Activated naive CD8-positive, alpha-beta T cell (primary cell): ENCODE results near the gene SMAD5.

Source experiments
- H3K27ac Mint-ChIP-seq: one replicate; pipeline ENCODE4 v1.8.0; 2021; ENCODE audit warnings: mixed read lengths
- H3K27me3 Mint-ChIP-seq: one replicate; pipeline ENCODE4 v1.8.0; 2021; ENCODE audit warnings: mixed read lengths
- H3K36me3 Mint-ChIP-seq: one replicate; pipeline ENCODE4 v1.8.0; 2021; ENCODE audit warnings: mixed read lengths
- H3K4me1 Mint-ChIP-seq: one replicate; pipeline ENCODE4 v1.8.0; 2021; ENCODE audit warnings: low read depth, mixed read lengths
- H3K4me3 Mint-ChIP-seq: one replicate; pipeline ENCODE4 v1.8.0; 2021; ENCODE audit warnings: mild to moderate bottlenecking, mixed read lengths
- H3K9me3 Mint-ChIP-seq: one replicate; pipeline ENCODE4 v1.8.0; 2021; ENCODE audit warnings: low read depth, mixed read lengths

The SMAD5 gene

GRCh38 chr5:136157514-136157913 lies 24.9 kb downstream of the SMAD5 start:
- H3K36me3 Mint-ChIP-seq: peaks cover 4% of the 10 kb centered on the region
- H3K27me3 Mint-ChIP-seq: no peaks in the 10 kb centered on the region
- no peaks in the 10 kb centered on the region for H3K4me1 Mint-ChIP-seq
- no peak overlapping the region for H3K27ac Mint-ChIP-seq
- H3K4me3 Mint-ChIP-seq: no peak overlapping the region
- no peaks in the 10 kb centered on the region for H3K9me3 Mint-ChIP-seq

DNA sequence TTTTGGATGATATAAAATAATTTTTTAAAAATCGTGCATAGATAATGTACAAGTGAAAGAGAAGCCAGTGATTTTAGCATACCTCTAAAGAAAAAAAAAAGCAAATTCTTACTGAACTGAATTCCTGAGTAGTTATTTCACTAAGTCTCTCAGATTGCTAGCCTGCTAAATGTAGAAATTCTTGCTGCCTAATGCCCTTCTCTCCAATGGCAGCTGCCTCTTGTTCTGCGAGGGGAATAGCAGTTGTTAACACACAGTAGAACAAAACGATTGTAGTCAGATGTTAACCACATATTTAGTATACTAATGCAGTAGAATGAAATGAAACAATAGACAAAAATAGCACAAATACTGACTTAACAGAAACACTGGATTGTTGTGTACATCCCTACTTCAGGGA lies 26.8 kb downstream of the SMAD5 start:
- H3K27me3 Mint-ChIP-seq: no peaks in the 10 kb centered on the region
- no peaks in the 10 kb centered on the region for H3K4me1 Mint-ChIP-seq
- H3K36me3 Mint-ChIP-seq: peaks cover 4% of the 10 kb centered on the region
- H3K27ac Mint-ChIP-seq: no peak overlapping the region
- no peak overlapping the region for H3K4me3 Mint-ChIP-seq
- no peaks in the 10 kb centered on the region for H3K9me3 Mint-ChIP-seq

GRCh38 chr5:136162008-136162407 lies 29.4 kb downstream of the SMAD5 start:
- H3K27me3 Mint-ChIP-seq: no peaks in the 10 kb centered on the region
- H3K4me1 Mint-ChIP-seq: no peaks in the 10 kb centered on the region
- H3K27ac Mint-ChIP-seq: no peak overlapping the region
- H3K4me3 Mint-ChIP-seq: no peak overlapping the region
- no peaks in the 10 kb centered on the region for H3K36me3 Mint-ChIP-seq
- H3K9me3 Mint-ChIP-seq: no peaks in the 10 kb centered on the region

GRCh38 chr5:136164226-136164625 lies 31.6 kb downstream of the SMAD5 start:
- Mint-ChIP-seq H3K27me3 (no peaks in the 10 kb centered on the region), H3K4me1 (no peaks in the 10 kb centered on the region), H3K9me3 (no peaks in the 10 kb centered on the region), H3K4me3 (no peak overlapping the region), H3K36me3 (no peaks in the 10 kb centered on the region), H3K27ac (no peak overlapping the region)

DNA sequence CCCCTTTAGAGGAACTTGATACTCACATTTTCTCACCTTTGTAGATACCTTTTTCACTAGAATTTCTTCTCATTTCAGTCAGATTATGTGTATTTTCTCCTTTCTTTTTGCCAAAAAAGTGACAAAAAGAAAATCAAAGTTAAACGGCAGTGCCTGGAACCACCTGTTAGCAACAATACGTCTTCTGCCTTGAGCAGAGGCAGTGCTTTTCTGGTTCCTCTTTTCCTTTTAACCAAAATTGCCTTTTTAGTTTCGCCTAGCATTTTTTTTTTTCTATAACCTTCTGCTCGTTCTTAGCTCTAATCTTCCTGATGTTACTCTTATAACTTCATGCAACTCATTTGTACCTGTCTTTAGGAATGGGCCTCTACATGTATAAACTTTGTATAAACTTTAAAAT lies 34.3 kb downstream of the SMAD5 start:
- no peaks in the 10 kb centered on the region for H3K27me3 Mint-ChIP-seq
- H3K27ac Mint-ChIP-seq: no peak overlapping the region
- H3K4me1 Mint-ChIP-seq: no peaks in the 10 kb centered on the region
- H3K9me3 Mint-ChIP-seq: no peaks in the 10 kb centered on the region
- no peak overlapping the region for H3K4me3 Mint-ChIP-seq
- H3K36me3 Mint-ChIP-seq: no peaks in the 10 kb centered on the region

DNA sequence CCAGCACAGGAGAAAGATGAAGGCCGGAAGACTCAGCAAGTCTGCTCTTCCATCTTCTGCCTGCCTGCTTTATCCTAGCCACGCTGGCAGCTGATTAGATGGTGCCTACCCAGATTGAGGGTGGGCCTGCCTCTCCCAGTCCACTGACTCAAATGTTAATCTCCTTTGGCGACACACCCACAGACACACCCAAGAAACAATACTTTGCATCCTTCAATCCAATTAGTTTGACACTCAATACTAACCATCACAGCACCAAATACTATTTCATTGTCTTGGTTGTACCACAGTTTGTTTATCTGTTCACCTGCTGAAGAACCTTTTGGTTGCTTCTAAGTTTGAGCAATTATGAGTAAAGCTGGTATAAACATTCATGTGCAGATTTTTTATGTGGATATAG lies 36.6 kb downstream of the SMAD5 start:
- Mint-ChIP-seq H3K4me3 (no peak overlapping the region), H3K36me3 (no peaks in the 10 kb centered on the region), H3K9me3 (no peaks in the 10 kb centered on the region), H3K4me1 (no peaks in the 10 kb centered on the region), H3K27me3 (no peaks in the 10 kb centered on the region), H3K27ac (no peak overlapping the region)

- no peaks in the 10 kb centered on the region for H3K36me3 Mint-ChIP-seq
- no peaks in the 10 kb centered on the region for H3K4me1 Mint-ChIP-seq
- no peaks in the 10 kb centered on the region for H3K9me3 Mint-ChIP-seq
- H3K27me3 Mint-ChIP-seq: no peaks in the 10 kb centered on the region
- H3K4me3 Mint-ChIP-seq: no peak overlapping the region
- no peak overlapping the region for H3K27ac Mint-ChIP-seq
Measured at GRCh38 chr5:136174021-136174659, 41.5 kb downstream of the SMAD5 start.

- no peak overlapping the region for H3K4me3 Mint-ChIP-seq
- no peaks in the 10 kb centered on the region for H3K4me1 Mint-ChIP-seq
- no peaks in the 10 kb centered on the region for H3K27me3 Mint-ChIP-seq
- H3K9me3 Mint-ChIP-seq: no peaks in the 10 kb centered on the region
- H3K27ac Mint-ChIP-seq: no peak overlapping the region
- no peaks in the 10 kb centered on the region for H3K36me3 Mint-ChIP-seq
Measured at GRCh38 chr5:136182618-136183017, 50.0 kb downstream of the SMAD5 start.

- no peaks in the 10 kb centered on the region for H3K36me3 Mint-ChIP-seq
- no peak overlapping the region for H3K27ac Mint-ChIP-seq
- H3K27me3 Mint-ChIP-seq: peaks cover 2% of the 10 kb centered on the region
Measured at GRCh38 chr5:136185974-136186665, 53.5 kb downstream of the SMAD5 start.

DNA sequence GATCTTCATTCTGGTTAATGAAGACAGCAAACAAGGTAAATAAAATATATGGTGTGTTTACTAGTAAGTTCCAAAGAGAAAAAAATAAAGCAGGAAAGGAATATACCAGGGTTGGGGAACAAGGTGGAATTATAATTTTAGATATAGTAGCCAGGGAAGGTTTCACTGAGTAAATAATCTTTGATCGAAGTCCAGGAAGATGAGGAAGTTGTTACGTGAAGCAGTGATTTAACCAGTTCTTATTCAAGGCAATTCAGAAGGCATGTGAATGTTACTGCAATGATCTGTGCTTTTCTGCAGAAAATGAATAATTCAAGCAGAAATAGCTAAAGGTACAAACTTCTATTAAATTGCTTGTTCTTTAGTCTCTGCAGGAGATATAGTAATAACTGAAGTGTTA lies 54.2 kb downstream of the SMAD5 start:
- Mint-ChIP-seq H3K9me3 (no peaks in the 10 kb centered on the region), H3K36me3 (no peaks in the 10 kb centered on the region), H3K27me3 (peaks cover 5% of the 10 kb centered on the region), H3K27ac (no peak overlapping the region), H3K4me3 (no peak overlapping the region), H3K4me1 (no peaks in the 10 kb centered on the region)

More at GRCh38 chr5:136185974-136186665, 53.5 kb downstream of the SMAD5 start:
- no peaks in the 10 kb centered on the region for H3K9me3 Mint-ChIP-seq
- H3K4me1 Mint-ChIP-seq: no peaks in the 10 kb centered on the region
- H3K4me3 Mint-ChIP-seq: no peak overlapping the region

- Mint-ChIP-seq H3K4me1 (no peaks in the 10 kb centered on the region), H3K36me3 (no peaks in the 10 kb centered on the region), H3K27me3 (peaks cover 8% of the 10 kb centered on the region), H3K9me3 (no peaks in the 10 kb centered on the region), H3K27ac (no peak overlapping the region), H3K4me3 (no peak overlapping the region)
Measured at GRCh38 chr5:136188859-136189258, 56.2 kb downstream of the SMAD5 start.

DNA sequence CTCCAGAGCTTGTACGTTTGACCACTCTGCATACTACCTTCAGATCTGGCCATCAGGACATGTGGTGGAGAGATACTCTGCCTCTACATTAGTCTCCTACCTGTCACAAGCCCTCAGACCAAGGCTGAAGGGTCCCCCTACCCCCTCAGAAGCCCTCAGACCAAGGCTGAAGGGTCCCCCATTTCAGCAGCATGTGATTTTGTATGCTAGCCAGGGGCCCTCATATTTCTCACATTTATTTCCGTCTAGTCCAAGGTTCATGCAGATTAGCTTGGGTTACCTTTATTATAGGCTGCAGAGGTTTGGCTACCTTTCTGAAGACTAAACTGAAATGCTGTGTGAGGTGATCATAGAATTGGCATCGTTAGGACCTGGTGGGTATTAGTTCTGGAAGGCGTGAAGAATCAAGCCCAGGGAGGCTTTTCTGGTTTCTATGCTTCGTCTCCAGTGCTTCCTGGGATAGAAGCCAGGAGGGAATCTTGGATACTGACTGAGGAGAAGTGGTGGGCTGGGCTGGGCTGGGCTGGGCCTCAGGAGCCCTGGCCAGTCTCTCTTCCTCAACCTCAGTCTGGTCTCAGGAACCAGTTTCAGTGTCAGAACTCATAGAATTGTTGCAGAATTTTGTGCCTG lies 57.6 kb downstream of the SMAD5 start:
- Mint-ChIP-seq H3K27ac (no peak overlapping the region), H3K36me3 (no peaks in the 10 kb centered on the region), H3K4me1 (no peaks in the 10 kb centered on the region), H3K27me3 (peaks cover 10% of the 10 kb centered on the region), H3K4me3 (no peak overlapping the region), H3K9me3 (no peaks in the 10 kb centered on the region)

GRCh38 chr5:136190904-136191303 lies 58.3 kb downstream of the SMAD5 start:
- H3K36me3 Mint-ChIP-seq: no peaks in the 10 kb centered on the region
- H3K9me3 Mint-ChIP-seq: no peaks in the 10 kb centered on the region
- no peak overlapping the region for H3K27ac Mint-ChIP-seq
- peaks cover 10% of the 10 kb centered on the region for H3K27me3 Mint-ChIP-seq
- H3K4me3 Mint-ChIP-seq: no peak overlapping the region
- no peaks in the 10 kb centered on the region for H3K4me1 Mint-ChIP-seq

- Mint-ChIP-seq H3K4me1 (no peaks in the 10 kb centered on the region), H3K9me3 (no peaks in the 10 kb centered on the region), H3K27me3 (peaks cover 10% of the 10 kb centered on the region), H3K27ac (no peak overlapping the region), H3K36me3 (no peaks in the 10 kb centered on the region), H3K4me3 (no peak overlapping the region)
Measured at GRCh38 chr5:136191304-136192014, 58.8 kb downstream of the SMAD5 start.

DNA sequence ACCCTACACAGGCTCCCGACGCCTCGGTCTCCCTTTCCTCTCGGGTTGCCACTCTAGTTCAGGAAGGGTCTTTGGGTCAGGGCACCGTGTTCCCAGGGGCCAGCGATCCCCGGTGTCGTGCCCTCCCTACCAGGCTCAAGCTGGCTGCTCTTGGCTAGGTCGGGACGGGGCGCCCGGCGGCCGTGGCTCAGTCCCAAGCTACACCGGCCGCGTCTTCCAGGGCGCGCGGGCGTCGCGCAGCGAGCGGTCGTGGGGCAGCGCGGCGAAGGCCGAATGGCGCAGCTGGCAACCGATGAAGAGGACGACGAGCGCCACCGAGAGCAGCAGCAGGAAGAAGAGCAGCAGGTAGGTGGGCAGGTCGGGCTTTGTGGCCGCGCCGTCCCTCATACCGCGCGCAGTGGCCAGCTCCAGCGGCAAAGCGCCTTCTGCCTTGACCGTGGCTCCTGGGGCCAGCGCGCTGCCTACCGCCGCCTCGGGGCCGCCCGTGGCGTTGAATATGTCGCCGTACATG lies 59.4 kb downstream of the SMAD5 start:
- Mint-ChIP-seq H3K27ac (no peak overlapping the region), H3K4me1 (no peaks in the 10 kb centered on the region), H3K9me3 (no peaks in the 10 kb centered on the region), H3K36me3 (no peaks in the 10 kb centered on the region), H3K27me3 (peaks cover 10% of the 10 kb centered on the region), H3K4me3 (no peak overlapping the region)
